Measurements from ENCODE around the gene GALNT18. TPM values are rescaled to one million over a fixed set of nuclear protein-coding genes. Genes with fewer than 3 reads are reported as not detected.
A peak's percentile ranks its signal among the peaks of the same experiment; 100 is the strongest.

The GALNT18 gene
- total and polyA plus RNA-seq, 8 donors, result 2.0 to 8.9 (median 4.7) TPM

- Histone ChIP-seq H3K4me1 (no peaks in the 10 kb centered on the region), H3K36me3 (no peaks in the 10 kb centered on the region), H3K4me3 (no peak overlapping the region), H3K27me3 (no peaks in the 10 kb centered on the region), H3K27ac (no peak overlapping the region), H3K9me3 (no peaks in the 10 kb centered on the region)
- ATAC-seq, result no peak
- 73 to 95% methylated on average over 1 of the region's 1 CpG for WGBS, 2 donors
- DNase-seq, result no peak
- TF ChIP-seq CTCF (IDR thresholded peaks at IDR 0.05), result no peak
- intact Hi-C loops (cut with DNase I), result no loop called here
- FAIRE-seq, result no peak
Observed at GRCh38 chr11:11230087-11230486, 391.7 kb downstream of the GALNT18 start.

- no peak for FAIRE-seq
- intact Hi-C loops (cut with DNase I), result no loop called here
Observed at GRCh38 chr11:11229647-11230046, 392.2 kb downstream of the GALNT18 start.

GRCh38 chr11:11227296-11228085 is 394.3 kb downstream of the GALNT18 start:
- no peak overlapping the region for H3K27ac ChIP-seq
- no peaks in the 10 kb centered on the region for H3K4me1 ChIP-seq
- H3K36me3 ChIP-seq, result no peaks in the 10 kb centered on the region
- 79 to 83% methylated on average over 8 of the region's 8 CpGs for WGBS, 2 donors
- TF ChIP-seq CTCF (IDR thresholded peaks at IDR 0.05), result no peak
- no peaks in the 10 kb centered on the region for H3K9me3 ChIP-seq
- no peak overlapping the region for H3K4me3 ChIP-seq
- ATAC-seq (peak in 1 of 4 donors; percentile 38), FAIRE-seq (no peak), DNase-seq (no peak)
- H3K27me3 ChIP-seq, result no peaks in the 10 kb centered on the region
- intact Hi-C loops (cut with DNase I), result no loop called here

More at GRCh38 chr11:11229647-11230046, 392.2 kb downstream of the GALNT18 start:
- WGBS, 2 donors, result 90 to 93% methylated on average over 2 of the region's 2 CpGs
- Histone ChIP-seq H3K4me3 (no peak overlapping the region), H3K36me3 (no peaks in the 10 kb centered on the region), H3K4me1 (no peaks in the 10 kb centered on the region), H3K27me3 (no peaks in the 10 kb centered on the region), H3K27ac (no peak overlapping the region), H3K9me3 (no peaks in the 10 kb centered on the region)
- DNase-seq (no peak), ATAC-seq (no peak)
- no peak for TF ChIP-seq CTCF (IDR thresholded peaks at IDR 0.05)

Small RNAs within 50 kb of the gene (microRNA-seq; reads per million reads assigned to microRNA genes)
- 0 reads per million in 2 donors for gene MIR4299

Other genes starting within 250 kb of the GALNT18 start
- 10 to 100 TPM; 20.1 to 32.3 (median 21.3) TPM for gene USP47, start 220.0 kb upstream of the GALNT18 start, total RNA-seq
- 10 to 100 TPM; 16.2 to 23.9 TPM for gene USP47, start 220.0 kb upstream of the GALNT18 start, polyA plus RNA-seq

Data from pancreas (tissue), 10 donors.